ENCODE data around the gene FXYD4.

FXYD4 gene

DNA sequence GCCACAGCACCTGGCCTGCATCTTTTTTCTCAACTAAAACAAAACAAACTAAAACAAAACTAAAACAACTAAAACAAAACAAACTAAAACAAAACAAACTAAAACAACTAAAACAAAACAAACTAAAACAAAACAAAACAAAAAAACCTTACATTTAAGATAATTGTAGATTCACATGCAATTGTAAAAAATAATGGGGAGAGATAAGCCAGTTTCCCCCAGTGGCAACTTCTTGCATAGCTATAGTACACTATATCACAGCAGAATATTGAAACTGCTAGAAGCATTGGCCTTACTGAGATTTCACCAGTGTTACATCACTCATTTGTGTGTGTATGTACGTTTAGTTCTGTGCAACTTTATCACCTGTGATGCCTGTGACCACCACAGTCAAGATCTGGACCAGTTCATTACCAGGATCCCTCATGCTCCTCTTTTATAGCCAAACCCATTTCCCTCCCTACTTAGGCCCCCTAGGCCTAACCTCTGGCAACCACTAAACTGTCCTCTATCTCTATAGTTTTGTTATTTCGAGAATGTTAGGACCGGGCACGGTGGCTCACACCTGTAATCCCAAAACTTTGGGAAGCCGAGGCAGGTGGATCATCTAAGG lies 9.3 kb downstream of the FXYD4 start:
- H3K4me1 ChIP-seq (ENCODE audit: insufficient read depth, insufficient read length): peaks cover 6% of the 10 kb centered on the region
- no peak overlapping the region for H3K4me3 ChIP-seq (ENCODE audit: insufficient read length, low read depth)
- peaks cover 6% of the 10 kb centered on the region for H3K36me3 ChIP-seq (ENCODE audit: insufficient read depth, insufficient read length, low read length)
- TF ChIP-seq YY1 (IDR thresholded peaks at IDR 0.05; ENCODE audit: insufficient read depth, insufficient read length) (no peak), SUZ12 (IDR thresholded peaks at IDR 0.05; ENCODE audit: extremely low read depth, insufficient read depth, insufficient read length) (no peak), ZNF274 (IDR thresholded peaks at IDR 0.05; ENCODE audit: low read depth, low read length) (no peak)
- DNase-seq (ENCODE audit: low read depth, low spot score): no peak
- H3K9ac ChIP-seq (ENCODE audit: insufficient read length, low read depth): no peak overlapping the region
- no peaks in the 10 kb centered on the region for H3K27me3 ChIP-seq (ENCODE audit: insufficient read depth, insufficient read length)
- H3K9me3 ChIP-seq (ENCODE audit: insufficient read depth, low read length): no peaks in the 10 kb centered on the region

DNA sequence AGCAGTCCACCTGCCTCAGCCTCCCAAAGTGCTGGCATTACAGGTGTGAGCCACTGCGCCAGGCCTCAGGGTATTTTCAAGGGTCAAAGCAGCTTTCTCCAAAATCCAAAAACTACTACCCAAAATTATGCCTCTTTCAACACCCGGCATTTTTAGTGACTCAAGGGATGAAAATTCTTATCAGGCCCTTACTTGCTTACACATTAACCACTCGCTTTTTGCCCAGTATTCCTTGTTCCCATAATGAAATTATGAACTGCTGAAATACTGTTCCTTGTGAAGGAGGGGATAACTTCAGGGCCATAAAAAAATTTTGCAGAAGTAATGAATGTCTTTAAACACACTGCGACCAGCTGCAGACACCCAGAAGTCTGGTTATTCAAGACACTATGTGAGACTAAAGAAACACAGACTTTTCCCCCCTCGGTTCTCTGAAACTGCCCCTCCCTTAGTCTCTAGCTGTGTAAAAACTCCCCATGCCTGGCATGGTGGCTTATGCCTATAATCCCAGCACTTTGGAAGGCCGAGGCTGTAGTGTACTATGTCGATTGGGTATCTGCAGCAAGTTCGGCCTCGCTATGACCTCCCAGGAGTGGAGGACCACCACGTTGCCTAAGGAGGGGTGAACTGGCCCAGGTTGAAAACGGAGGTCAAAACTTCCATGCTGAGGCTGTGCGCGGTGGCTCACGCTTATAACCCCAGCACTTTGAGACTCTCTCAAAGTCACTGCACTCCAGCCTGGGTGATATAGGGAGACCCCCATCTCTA lies 12.0 kb downstream of the FXYD4 start:
- DNase-seq (ENCODE audit: low read depth, low spot score): no peak

DNA sequence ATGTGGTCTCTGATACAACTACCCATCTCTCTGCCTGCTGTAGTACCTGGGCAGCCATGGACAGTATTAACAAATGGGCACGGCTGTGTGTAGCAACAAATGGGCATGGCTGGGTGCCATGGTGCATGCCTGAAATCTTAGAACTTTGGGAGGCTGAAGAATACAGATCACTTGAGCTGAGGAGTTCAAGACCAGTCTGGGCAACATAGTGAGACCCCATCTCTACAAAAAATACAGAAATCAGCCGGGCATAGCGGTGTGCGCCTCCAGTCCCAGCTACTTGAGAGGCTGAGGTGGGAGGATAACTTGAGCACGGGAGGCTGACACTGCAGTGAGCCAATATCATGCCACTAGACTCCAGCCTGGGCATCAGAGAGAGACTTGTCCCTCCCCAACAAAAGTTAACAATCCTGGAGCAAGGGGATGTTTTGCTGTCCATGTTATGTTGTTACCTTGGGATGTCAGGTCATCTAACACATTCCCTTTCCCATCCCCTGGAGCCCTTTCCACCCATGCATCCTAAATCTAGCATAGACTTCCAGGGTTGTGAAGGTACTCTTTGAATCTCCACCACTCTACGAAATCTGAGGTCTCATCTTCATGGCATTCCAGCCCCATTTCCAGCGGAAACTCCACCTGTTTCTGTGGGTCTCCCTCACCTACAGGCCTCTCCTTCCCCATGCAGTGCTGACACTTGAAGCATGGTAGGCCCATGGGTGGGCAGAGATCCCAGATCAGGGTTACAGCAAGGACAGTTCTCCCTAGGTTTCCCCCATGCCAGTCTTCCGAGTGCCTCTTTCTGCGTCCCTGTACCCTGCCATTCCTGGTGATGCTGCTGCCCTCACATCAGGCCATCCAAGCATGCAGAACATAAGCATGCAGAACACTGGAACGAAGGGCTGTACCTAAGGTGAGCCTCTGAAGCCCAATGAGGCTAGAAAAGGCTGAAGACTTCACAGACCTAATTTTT lies 13.1 kb downstream of the FXYD4 start:
- DNase-seq (ENCODE audit: low read depth, low spot score): no peak
- Histone ChIP-seq H3K4me3 (ENCODE audit: insufficient read length, low read depth) (no peak overlapping the region), H3K9ac (ENCODE audit: insufficient read length, low read depth) (no peak overlapping the region), H3K36me3 (ENCODE audit: insufficient read depth, insufficient read length, low read length) (peaks cover 43% of the 10 kb centered on the region), H3K9me3 (ENCODE audit: insufficient read depth, low read length) (no peaks in the 10 kb centered on the region), H3K4me1 (ENCODE audit: insufficient read depth, insufficient read length) (no peaks in the 10 kb centered on the region), H3K27me3 (ENCODE audit: insufficient read depth, insufficient read length) (no peaks in the 10 kb centered on the region)
- TF ChIP-seq SUZ12 (IDR thresholded peaks at IDR 0.05; ENCODE audit: extremely low read depth, insufficient read depth, insufficient read length) (no peak), YY1 (IDR thresholded peaks at IDR 0.05; ENCODE audit: insufficient read depth, insufficient read length) (no peak), ZNF274 (IDR thresholded peaks at IDR 0.05; ENCODE audit: low read depth, low read length) (no peak)

More for the DNA sequence above, 12.0 kb downstream of the FXYD4 start:
- TF ChIP-seq ZNF274 (IDR thresholded peaks at IDR 0.05; ENCODE audit: low read depth, low read length): no peak
- TF ChIP-seq SUZ12 (IDR thresholded peaks at IDR 0.05; ENCODE audit: extremely low read depth, insufficient read depth, insufficient read length): no peak
- no peak for TF ChIP-seq YY1 (IDR thresholded peaks at IDR 0.05; ENCODE audit: insufficient read depth, insufficient read length)
- Histone ChIP-seq H3K4me1 (ENCODE audit: insufficient read depth, insufficient read length) (no peaks in the 10 kb centered on the region), H3K36me3 (ENCODE audit: insufficient read depth, insufficient read length, low read length) (peaks cover 32% of the 10 kb centered on the region), H3K9ac (ENCODE audit: insufficient read length, low read depth) (no peak overlapping the region), H3K27me3 (ENCODE audit: insufficient read depth, insufficient read length) (no peaks in the 10 kb centered on the region), H3K4me3 (ENCODE audit: insufficient read length, low read depth) (no peak overlapping the region), H3K9me3 (ENCODE audit: insufficient read depth, low read length) (no peaks in the 10 kb centered on the region)

DNA sequence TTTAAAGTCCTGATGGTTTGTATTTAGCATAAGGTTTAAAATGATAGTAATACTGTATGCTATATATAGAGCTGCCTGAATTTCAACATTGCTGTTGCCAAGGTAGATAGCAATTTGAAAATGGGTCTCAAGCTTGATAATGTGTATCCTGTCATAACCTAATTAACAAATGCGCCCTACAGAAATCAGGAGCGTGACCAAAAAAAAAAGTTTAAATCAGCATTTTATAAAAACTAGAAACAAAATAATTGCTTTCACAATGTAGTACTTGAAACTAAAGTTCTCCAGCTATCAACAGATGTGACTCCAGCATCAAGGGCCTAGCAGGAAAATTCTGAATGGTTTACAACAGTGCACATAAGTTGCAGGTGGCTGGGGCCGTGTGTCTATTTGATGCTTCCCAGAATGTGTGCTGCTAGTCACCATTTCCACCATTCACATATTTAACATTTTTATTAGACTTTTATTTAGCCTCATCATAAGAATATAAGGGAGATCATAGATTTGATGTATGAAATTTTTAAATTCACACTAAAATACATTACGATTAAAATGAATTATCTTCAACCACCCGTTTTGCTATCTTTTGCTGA lies 14.1 kb downstream of the FXYD4 start:
- DNase-seq (ENCODE audit: low read depth, low spot score): no peak
- Histone ChIP-seq H3K9me3 (ENCODE audit: insufficient read depth, low read length) (no peaks in the 10 kb centered on the region), H3K27me3 (ENCODE audit: insufficient read depth, insufficient read length) (no peaks in the 10 kb centered on the region), H3K4me3 (ENCODE audit: insufficient read length, low read depth) (no peak overlapping the region), H3K4me1 (ENCODE audit: insufficient read depth, insufficient read length) (peaks cover 3% of the 10 kb centered on the region), H3K36me3 (ENCODE audit: insufficient read depth, insufficient read length, low read length) (peaks cover 53% of the 10 kb centered on the region), H3K9ac (ENCODE audit: insufficient read length, low read depth) (no peak overlapping the region)
- no peak for TF ChIP-seq YY1 (IDR thresholded peaks at IDR 0.05; ENCODE audit: insufficient read depth, insufficient read length)
- TF ChIP-seq ZNF274 (IDR thresholded peaks at IDR 0.05; ENCODE audit: low read depth, low read length): no peak
- no peak for TF ChIP-seq SUZ12 (IDR thresholded peaks at IDR 0.05; ENCODE audit: extremely low read depth, insufficient read depth, insufficient read length)

DNA sequence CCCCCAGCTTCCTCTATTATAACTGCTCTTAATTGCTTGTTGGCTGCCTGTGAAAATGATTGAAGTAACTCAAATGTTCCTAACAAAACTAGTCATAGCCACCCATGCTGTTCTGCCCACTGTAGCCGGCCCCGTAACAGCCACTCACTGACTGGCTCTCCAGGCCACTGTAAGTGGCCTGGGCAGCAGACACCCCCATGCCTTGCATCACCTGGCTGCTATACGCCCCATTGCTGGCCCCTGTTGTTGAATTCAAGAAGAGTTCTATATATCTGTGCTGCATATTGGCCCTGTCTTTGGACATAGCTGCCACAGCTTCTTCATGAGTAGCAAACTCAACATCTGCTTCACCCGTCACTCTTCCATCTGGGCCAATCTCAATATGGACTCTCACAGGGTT lies 15.1 kb downstream of the FXYD4 start:
- Histone ChIP-seq H3K36me3 (ENCODE audit: insufficient read depth, insufficient read length, low read length) (peaks cover 62% of the 10 kb centered on the region), H3K4me1 (ENCODE audit: insufficient read depth, insufficient read length) (peaks cover 3% of the 10 kb centered on the region), H3K27me3 (ENCODE audit: insufficient read depth, insufficient read length) (no peaks in the 10 kb centered on the region), H3K9ac (ENCODE audit: insufficient read length, low read depth) (no peak overlapping the region), H3K9me3 (ENCODE audit: insufficient read depth, low read length) (no peaks in the 10 kb centered on the region), H3K4me3 (ENCODE audit: insufficient read length, low read depth) (no peak overlapping the region)
- TF ChIP-seq YY1 (IDR thresholded peaks at IDR 0.05; ENCODE audit: insufficient read depth, insufficient read length) (no peak), ZNF274 (IDR thresholded peaks at IDR 0.05; ENCODE audit: low read depth, low read length) (no peak), SUZ12 (IDR thresholded peaks at IDR 0.05; ENCODE audit: extremely low read depth, insufficient read depth, insufficient read length) (no peak)
- DNase-seq (ENCODE audit: low read depth, low spot score): no peak

- no peak for DNase-seq (ENCODE audit: low read depth, low spot score)
- no peak for TF ChIP-seq ZNF274 (IDR thresholded peaks at IDR 0.05; ENCODE audit: low read depth, low read length)
- TF ChIP-seq SUZ12 (IDR thresholded peaks at IDR 0.05; ENCODE audit: extremely low read depth, insufficient read depth, insufficient read length): no peak
- TF ChIP-seq YY1 (IDR thresholded peaks at IDR 0.05; ENCODE audit: insufficient read depth, insufficient read length): no peak
- H3K27me3 ChIP-seq (ENCODE audit: insufficient read depth, insufficient read length): no peaks in the 10 kb centered on the region
- peaks cover 67% of the 10 kb centered on the region for H3K36me3 ChIP-seq (ENCODE audit: insufficient read depth, insufficient read length, low read length)
- peaks cover 3% of the 10 kb centered on the region for H3K4me1 ChIP-seq (ENCODE audit: insufficient read depth, insufficient read length)
- H3K4me3 ChIP-seq (ENCODE audit: insufficient read length, low read depth): no peak overlapping the region
- no peak overlapping the region for H3K9ac ChIP-seq (ENCODE audit: insufficient read length, low read depth)
- H3K9me3 ChIP-seq (ENCODE audit: insufficient read depth, low read length): no peaks in the 10 kb centered on the region
Measured at GRCh38 chr10:43386981-43387677, 15.7 kb downstream of the FXYD4 start.

All from NT2/D1 (cell line).